Measurements from ENCODE around the gene YIF1B.
A peak's percentile ranks its signal among the peaks of the same experiment; 100 is the strongest.

Gene YIF1B

DNA sequence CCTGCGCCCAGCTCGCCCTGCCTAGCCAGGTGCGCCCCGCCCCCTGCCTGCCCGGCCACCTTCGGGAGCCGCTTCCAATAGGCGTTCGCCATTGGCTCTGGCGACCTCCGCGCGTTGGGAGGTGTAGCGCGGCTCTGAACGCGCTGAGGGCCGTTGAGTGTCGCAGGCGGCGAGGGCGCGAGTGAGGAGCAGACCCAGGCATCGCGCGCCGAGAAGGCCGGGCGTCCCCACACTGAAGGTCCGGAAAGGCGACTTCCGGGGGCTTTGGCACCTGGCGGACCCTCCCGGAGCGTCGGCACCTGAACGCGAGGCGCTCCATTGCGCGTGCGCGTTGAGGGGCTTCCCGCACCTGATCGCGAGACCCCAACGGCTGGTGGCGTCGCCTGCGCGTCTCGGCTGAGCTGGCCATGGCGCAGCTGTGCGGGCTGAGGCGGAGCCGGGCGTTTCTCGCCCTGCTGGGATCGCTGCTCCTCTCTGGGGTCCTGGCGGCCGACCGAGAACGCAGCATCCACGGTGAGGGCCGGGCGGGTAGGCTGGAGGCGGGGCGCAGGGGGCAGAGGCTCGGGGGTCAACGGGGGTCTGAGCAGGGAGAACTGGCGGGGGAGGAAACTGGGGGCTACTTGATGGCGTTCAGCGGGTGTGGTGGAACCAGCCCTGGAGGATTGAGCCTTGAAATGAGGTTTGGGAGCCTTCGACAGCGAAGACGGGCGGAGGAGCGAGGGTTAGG, 51.1 kb downstream of the YIF1B start, which contains the start of gene SPINT2:
SPINT2 (plus strand) TSS at position 88 of the 727 bp plus-strand sequence; CDS start at position 408, 320 bp downstream.
- Histone ChIP-seq H3K4me1 (ENCODE audit: control insufficient read depth in 2 of 2, insufficient read depth in 1 of 2, low read depth in 1 of 2, low read length in 2 of 2) (peaks cover 14 to 22% of the 10 kb centered on the region in 2 donors), H2BK5ac (ENCODE audit: low read length) (peak within 1 kb of the TSS; percentile 18), H2AK5ac (ENCODE audit: low read depth, low read length) (peak within 1 kb of the TSS; percentile 20), H3K4ac (ENCODE audit: low read length) (peak within 1 kb of the TSS; percentile 97), H4K8ac (ENCODE audit: low read depth, low read length) (peak within 1 kb of the TSS; percentile 26), H4K91ac (ENCODE audit: low read depth, low read length, poor library complexity) (peak within 1 kb of the TSS; percentile 3), H3K18ac (ENCODE audit: low read length) (peak within 1 kb of the TSS; percentile 98), H3K79me1 (ENCODE audit: low read depth, low read length) (no peaks in the 10 kb centered on the region), H3K14ac (ENCODE audit: low read length) (peak within 1 kb of the TSS; percentile 91), H3K4me3 (ENCODE audit: low read length in 2 of 2) (peak within 1 kb of the TSS; percentile 40 to 92), H2AFZ (ENCODE audit: low read length) (peak within 1 kb of the TSS; percentile 91), H2BK120ac (ENCODE audit: low read depth, low read length) (peak within 1 kb of the TSS; percentile 73), H2BK12ac (ENCODE audit: low read length) (no peak within 1 kb of the TSS), H3K9ac (ENCODE audit: low read depth, low read length, poor library complexity) (peak within 1 kb of the TSS; percentile 90), H3K36me3 (replicated peaks in 1 of 2; ENCODE audit: control insufficient read depth in 2 of 2, insufficient read depth in 2 of 2, low read length in 2 of 2) (no peaks in the 10 kb centered on the region), H3K27ac (replicated peaks; ENCODE audit: low read length) (no peak within 1 kb of the TSS), H3K27me3 (ENCODE audit: control insufficient read depth in 3 of 3, insufficient read depth in 3 of 3, low read depth in 1 of 3, low read length in 3 of 3) (peaks cover 0 to 59% (median 2%) of the 10 kb centered on the region in 3 experiments), H3K23ac (ENCODE audit: low read depth, low read length, poor library complexity) (peak within 1 kb of the TSS; percentile 98), H2BK15ac (ENCODE audit: low read length) (peak within 1 kb of the TSS; percentile 99), H3K4me2 (ENCODE audit: insufficient read depth, low read length, poor library complexity, severe bottlenecking) (peak within 1 kb of the TSS; percentile 99), H3K9me3 (replicated peaks in 1 of 2; ENCODE audit: control insufficient read depth in 2 of 2, insufficient read depth in 1 of 2, low read depth in 1 of 2, low read length in 2 of 2) (no peaks in the 10 kb centered on the region)
- peak; percentile 65 for DNase-seq (ENCODE audit: low spot score)
- WGBS, 2 donors (ENCODE audit: extremely low coverage in 2 of 2, insufficient read length in 2 of 2, insufficient replicate concordance in 1 of 2): no CpG with 5 or more reads among the region's 78 CpGs

DNA sequence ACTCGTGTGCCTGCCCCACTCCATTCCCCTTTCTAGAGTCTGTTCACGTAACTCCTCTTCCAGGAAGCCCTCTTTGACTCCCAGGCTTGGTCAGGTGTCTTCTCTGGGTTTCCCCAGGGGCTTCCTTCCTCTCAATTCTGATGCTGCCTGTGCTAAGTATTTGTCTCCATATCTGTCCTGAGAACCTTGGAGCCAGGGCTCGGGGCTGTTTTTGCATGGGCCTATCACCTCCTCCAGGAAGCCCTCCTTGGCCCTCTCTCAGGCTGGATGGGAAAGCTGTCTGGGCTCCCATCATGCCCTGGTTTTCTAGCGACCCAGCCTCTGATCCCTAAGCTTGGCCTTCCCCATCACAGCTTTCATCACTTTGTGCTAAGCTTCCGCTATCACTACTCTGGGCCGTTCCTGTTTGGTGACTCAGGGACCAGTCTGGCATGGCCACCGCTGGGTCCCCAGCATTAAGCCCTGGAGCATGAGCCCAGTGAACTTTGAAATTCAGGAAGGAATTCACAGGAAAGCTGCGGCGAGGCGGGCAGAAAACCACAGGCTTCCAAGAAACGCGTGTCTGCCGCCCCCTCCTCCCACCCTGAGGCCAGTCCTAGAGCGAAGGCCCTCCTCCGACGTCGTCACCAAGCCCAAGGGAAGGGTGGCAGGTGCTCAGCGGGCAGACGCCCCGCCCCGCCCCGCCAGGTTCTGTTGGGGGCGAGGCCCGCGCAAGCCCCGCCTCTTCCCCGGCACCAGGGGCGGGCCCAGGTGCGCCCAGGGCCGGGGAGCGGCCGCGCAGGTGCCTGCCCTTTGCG, 51.9 kb downstream of the YIF1B start:
- peak overlapping the region; percentile 73 for H2BK120ac ChIP-seq (ENCODE audit: low read depth, low read length)
- H3K14ac ChIP-seq (ENCODE audit: low read length): no peak overlapping the region
- H3K27me3 ChIP-seq (ENCODE audit: control insufficient read depth in 3 of 3, insufficient read depth in 3 of 3, low read depth in 1 of 3, low read length in 3 of 3): peaks cover 0 to 59% (median 2%) of the 10 kb centered on the region in 3 experiments
- peak overlapping the region; percentile 98 for H3K23ac ChIP-seq (ENCODE audit: low read depth, low read length, poor library complexity)
- H4K91ac ChIP-seq (ENCODE audit: low read depth, low read length, poor library complexity): peak overlapping the region; percentile 3
- no peak for DNase-seq (ENCODE audit: low spot score)
- H2AK5ac ChIP-seq (ENCODE audit: low read depth, low read length): no peak overlapping the region
- no peaks in the 10 kb centered on the region for H3K9me3 ChIP-seq (replicated peaks in 1 of 2; ENCODE audit: control insufficient read depth in 2 of 2, insufficient read depth in 1 of 2, low read depth in 1 of 2, low read length in 2 of 2)
- no peaks in the 10 kb centered on the region for H3K36me3 ChIP-seq (replicated peaks in 1 of 2; ENCODE audit: control insufficient read depth in 2 of 2, insufficient read depth in 2 of 2, low read length in 2 of 2)
- H3K9ac ChIP-seq (ENCODE audit: low read depth, low read length, poor library complexity): peak overlapping the region; percentile 90
- peaks cover 14 to 22% of the 10 kb centered on the region in 2 donors for H3K4me1 ChIP-seq (ENCODE audit: control insufficient read depth in 2 of 2, insufficient read depth in 1 of 2, low read depth in 1 of 2, low read length in 2 of 2)
- H4K8ac ChIP-seq (ENCODE audit: low read depth, low read length): no peak overlapping the region
- peak overlapping the region; percentile 99 for H2BK15ac ChIP-seq (ENCODE audit: low read length)
- H3K27ac ChIP-seq (replicated peaks; ENCODE audit: low read length): no peak overlapping the region
- no peak overlapping the region for H2BK12ac ChIP-seq (ENCODE audit: low read length)
- H3K4ac ChIP-seq (ENCODE audit: low read length): no peak overlapping the region
- H2AFZ ChIP-seq (ENCODE audit: low read length): peak overlapping the region; percentile 91
- peak overlapping the region; percentile 99 for H3K4me2 ChIP-seq (ENCODE audit: insufficient read depth, low read length, poor library complexity, severe bottlenecking)
- WGBS, 2 donors (ENCODE audit: extremely low coverage in 2 of 2, insufficient read length in 2 of 2, insufficient replicate concordance in 1 of 2): no CpG with 5 or more reads among the region's 34 CpGs
- peak overlapping the region; percentile 98 for H3K18ac ChIP-seq (ENCODE audit: low read length)
- no peaks in the 10 kb centered on the region for H3K79me1 ChIP-seq (ENCODE audit: low read depth, low read length)
- peak overlapping the region; percentile 40 to 92 for H3K4me3 ChIP-seq (ENCODE audit: low read length in 2 of 2)
- H2BK5ac ChIP-seq (ENCODE audit: low read length): no peak overlapping the region

DNA sequence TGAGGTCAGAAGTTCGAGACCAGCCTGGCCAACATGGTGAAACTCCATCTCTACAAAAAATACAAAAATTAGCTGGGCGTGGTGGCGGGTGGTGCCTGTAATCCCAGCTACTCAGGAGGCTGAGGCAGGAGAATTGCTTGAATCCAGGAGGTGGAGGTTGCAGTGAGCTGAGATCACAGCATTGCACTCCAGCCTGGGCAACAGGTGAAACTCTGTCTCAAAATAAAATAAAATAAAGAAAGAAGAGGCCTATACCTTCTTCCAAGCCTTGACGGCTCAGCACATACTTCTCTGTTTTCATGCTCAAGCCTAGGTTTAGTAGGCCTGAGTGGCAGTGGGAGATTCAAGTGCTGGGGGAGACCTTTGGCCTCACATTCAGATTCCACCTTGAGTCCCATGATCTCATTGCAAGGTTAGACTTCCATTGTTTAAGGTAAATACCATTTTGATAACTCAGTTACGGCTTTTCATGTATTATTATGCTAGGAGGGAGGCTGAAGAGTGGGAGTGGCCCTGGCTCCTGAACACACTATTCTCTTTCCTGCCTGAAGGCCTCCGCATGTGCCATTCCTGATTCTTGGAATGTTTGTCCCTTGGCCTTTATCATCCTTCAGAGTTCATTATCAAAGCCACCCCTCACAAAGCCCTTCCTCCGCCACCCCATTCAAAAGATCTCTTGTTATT, 53.0 kb downstream of the YIF1B start:
- Histone ChIP-seq H3K79me1 (ENCODE audit: low read depth, low read length) (no peaks in the 10 kb centered on the region), H2BK15ac (ENCODE audit: low read length) (no peak overlapping the region), H3K23ac (ENCODE audit: low read depth, low read length, poor library complexity) (no peak overlapping the region), H3K4me1 (ENCODE audit: control insufficient read depth in 2 of 2, insufficient read depth in 1 of 2, low read depth in 1 of 2, low read length in 2 of 2) (peaks cover 9 to 15% of the 10 kb centered on the region in 2 donors), H3K9ac (ENCODE audit: low read depth, low read length, poor library complexity) (no peak overlapping the region), H4K91ac (ENCODE audit: low read depth, low read length, poor library complexity) (no peak overlapping the region), H2BK5ac (ENCODE audit: low read length) (no peak overlapping the region), H3K14ac (ENCODE audit: low read length) (no peak overlapping the region), H2BK120ac (ENCODE audit: low read depth, low read length) (no peak overlapping the region), H3K27ac (replicated peaks; ENCODE audit: low read length) (no peak overlapping the region), H2AK5ac (ENCODE audit: low read depth, low read length) (no peak overlapping the region), H2BK12ac (ENCODE audit: low read length) (no peak overlapping the region), H3K27me3 (ENCODE audit: control insufficient read depth in 3 of 3, insufficient read depth in 3 of 3, low read depth in 1 of 3, low read length in 3 of 3) (peaks cover 0 to 51% (median 2%) of the 10 kb centered on the region in 3 experiments), H3K18ac (ENCODE audit: low read length) (no peak overlapping the region), H3K4me2 (ENCODE audit: insufficient read depth, low read length, poor library complexity, severe bottlenecking) (no peak overlapping the region), H3K9me3 (replicated peaks in 1 of 2; ENCODE audit: control insufficient read depth in 2 of 2, insufficient read depth in 1 of 2, low read depth in 1 of 2, low read length in 2 of 2) (no peaks in the 10 kb centered on the region), H3K4ac (ENCODE audit: low read length) (no peak overlapping the region), H3K36me3 (replicated peaks in 1 of 2; ENCODE audit: control insufficient read depth in 2 of 2, insufficient read depth in 2 of 2, low read length in 2 of 2) (no peaks in the 10 kb centered on the region), H4K8ac (ENCODE audit: low read depth, low read length) (no peak overlapping the region), H3K4me3 (ENCODE audit: low read length in 2 of 2) (no peak overlapping the region), H2AFZ (ENCODE audit: low read length) (no peak overlapping the region)
- no CpG with 5 or more reads among the region's 7 CpGs for WGBS, 2 donors (ENCODE audit: extremely low coverage in 2 of 2, insufficient read length in 2 of 2, insufficient replicate concordance in 1 of 2)
- DNase-seq (ENCODE audit: low spot score): no peak
